CD4-positive, CD25-positive, alpha-beta regulatory T cell (primary cell): ENCODE measurements around the gene PARD3. TPM values are rescaled to one million over a fixed set of nuclear protein-coding genes. Genes with fewer than 3 reads are reported as not detected.

Experiments used
- ATAC-seq, 2 donors: fragments of 150-1000 bp; cut with Tn5 transposase; one replicate each; pipeline ENCODE4 v1.10.0; 2021; ENCODE audit warnings: low read depth in 2 of 2, moderate number of reproducible peaks in 2 of 2, moderate library complexity in 1 of 2
- DNase-seq, 3 donors: peaks; one replicate each; pipeline versions ENCODE4 v3.0.0 to v3.0.0-alpha.2; 2012 to 2022; ENCODE audit warnings: mixed read lengths in 1 of 3
- H3K27ac ChIP-seq: one replicate; pipeline ENCODE4 v1.7.0; 2013; ENCODE audit warnings: mild to moderate bottlenecking, low read length; ENCODE audit not compliant: insufficient read depth, poor library complexity, severe bottlenecking
- H3K27me3 ChIP-seq: one replicate; pipeline ENCODE4 v1.7.0; 2013; ENCODE audit warnings: low read length; ENCODE audit not compliant: control insufficient read depth, insufficient read depth
- H3K36me3 ChIP-seq: one replicate; pipeline ENCODE4 v1.7.0; 2013; ENCODE audit warnings: mild to moderate bottlenecking, low read length, moderate library complexity; ENCODE audit not compliant: control insufficient read depth, insufficient read depth
- H3K4me1 ChIP-seq: 2 replicates; pipeline ENCODE4 v1.7.0; 2013; ENCODE audit warnings: mild to moderate bottlenecking, low read length; ENCODE audit not compliant: insufficient read depth, control insufficient read depth, poor library complexity, severe bottlenecking
- H3K4me3 ChIP-seq: one replicate; pipeline ENCODE4 v1.7.0; 2013; ENCODE audit warnings: low read depth, mild to moderate bottlenecking, low read length, moderate library complexity
- H3K9me3 ChIP-seq, 2 experiments: 1 replicate in 1 of 2; 2 replicates in 1 of 2; pipeline ENCODE4 v1.7.0; 2013; ENCODE audit warnings: low read length in 2 of 2, mild to moderate bottlenecking in 1 of 2, moderate library complexity in 1 of 2; ENCODE audit not compliant: control insufficient read depth in 2 of 2
- H3K27ac Mint-ChIP-seq, 3 donors: one replicate each; pipeline ENCODE4 v1.8.0; 2020 to 2022; ENCODE audit warnings: mild to moderate bottlenecking in 3 of 3, mixed read lengths in 3 of 3, moderate library complexity in 2 of 3
- H3K27me3 Mint-ChIP-seq: one replicate; pipeline ENCODE4 v1.8.0; 2022; ENCODE audit warnings: mild to moderate bottlenecking, mixed read lengths
- H3K36me3 Mint-ChIP-seq: one replicate; pipeline ENCODE4 v1.8.0; 2020; ENCODE audit warnings: mixed read lengths
- H3K4me1 Mint-ChIP-seq, 4 donors: one replicate each; pipeline ENCODE4 v1.8.0; 2020 to 2022; ENCODE audit warnings: mixed read lengths in 4 of 4, mild to moderate bottlenecking in 1 of 4
- H3K4me3 Mint-ChIP-seq, 4 donors: one replicate each; pipeline ENCODE4 v1.8.0; 2020 to 2022; ENCODE audit warnings: mild to moderate bottlenecking in 4 of 4, mixed read lengths in 4 of 4, moderate library complexity in 3 of 4
- H3K9me3 Mint-ChIP-seq, 7 donors: one replicate each; pipeline ENCODE4 v1.8.0; 2020 to 2022; ENCODE audit warnings: mixed read lengths in 7 of 7, mild to moderate bottlenecking in 3 of 7, moderate library complexity in 2 of 7
- polyA plus RNA-seq, 4 donors: library from polyadenylated mRNA; unstranded; fragments of 300-500 nt; fragmentation: Illumina TruSeq; gene quantifications; one replicate each; pipeline ENCODE4 v1.2.3, GENCODE V29; 2021
- total RNA-seq: library from RNA; stranded (reverse); gene quantifications from one replicate; pipeline ENCODE4 v1.2.3, GENCODE V29; 2022

The PARD3 gene
- total and polyA plus RNA-seq, 5 donors from 2014 or later = 0.08 to 0.79 TPM; not detected in 3

GRCh38 chr10:34587002-34587679, 228.0 kb downstream of the PARD3 start:
- no peaks in the 10 kb centered on the region for H3K4me1 ChIP-seq
- DNase-seq (no peak), ATAC-seq (no peak)
- H3K27ac Mint-ChIP-seq = no peak overlapping the region
- no peaks in the 10 kb centered on the region for H3K36me3 Mint-ChIP-seq
- no peak overlapping the region for H3K4me3 Mint-ChIP-seq
- no peaks in the 10 kb centered on the region for H3K27me3 ChIP-seq
- no peak overlapping the region for H3K27ac ChIP-seq
- H3K36me3 ChIP-seq = no peaks in the 10 kb centered on the region
- no peaks in the 10 kb centered on the region for H3K9me3 ChIP-seq
- no peak overlapping the region for H3K4me3 ChIP-seq
- H3K9me3 Mint-ChIP-seq = no peaks in the 10 kb centered on the region
- H3K4me1 Mint-ChIP-seq = no peaks in the 10 kb centered on the region
- peaks cover 4% of the 10 kb centered on the region for H3K27me3 Mint-ChIP-seq

- Histone ChIP-seq H3K36me3 (no peaks in the 10 kb centered on the region), H3K27ac (no peak overlapping the region), H3K27me3 (no peaks in the 10 kb centered on the region), H3K4me3 (no peak overlapping the region), H3K4me1 (no peaks in the 10 kb centered on the region), H3K9me3 (no peaks in the 10 kb centered on the region)
- ATAC-seq (no peak), DNase-seq (no peak)
- no peaks in the 10 kb centered on the region for H3K9me3 Mint-ChIP-seq
- H3K27ac Mint-ChIP-seq = no peak overlapping the region
- no peak overlapping the region for H3K4me3 Mint-ChIP-seq
- no peaks in the 10 kb centered on the region for H3K36me3 Mint-ChIP-seq
- H3K27me3 Mint-ChIP-seq = peaks cover 4% of the 10 kb centered on the region
- H3K4me1 Mint-ChIP-seq = no peaks in the 10 kb centered on the region
Measured at GRCh38 chr10:34585422-34586112, 229.5 kb downstream of the PARD3 start.

GRCh38 chr10:34584164-34584563, 230.9 kb downstream of the PARD3 start:
- Mint-ChIP-seq H3K4me3 (no peak overlapping the region), H3K27ac (no peak overlapping the region), H3K4me1 (no peaks in the 10 kb centered on the region), H3K9me3 (no peaks in the 10 kb centered on the region), H3K27me3 (peaks cover 4% of the 10 kb centered on the region), H3K36me3 (no peaks in the 10 kb centered on the region)
- Histone ChIP-seq H3K27me3 (no peaks in the 10 kb centered on the region), H3K4me3 (no peak overlapping the region), H3K36me3 (no peaks in the 10 kb centered on the region), H3K27ac (no peak overlapping the region), H3K4me1 (no peaks in the 10 kb centered on the region), H3K9me3 (no peaks in the 10 kb centered on the region)
- no peak for DNase-seq
- ATAC-seq = no peak

- Mint-ChIP-seq H3K27me3 (peaks cover 4% of the 10 kb centered on the region), H3K4me3 (no peak overlapping the region), H3K9me3 (no peaks in the 10 kb centered on the region), H3K27ac (no peak overlapping the region), H3K4me1 (no peaks in the 10 kb centered on the region), H3K36me3 (no peaks in the 10 kb centered on the region)
- H3K27ac ChIP-seq = no peak overlapping the region
- H3K4me1 ChIP-seq = no peaks in the 10 kb centered on the region
- H3K4me3 ChIP-seq = no peak overlapping the region
- H3K9me3 ChIP-seq = no peaks in the 10 kb centered on the region
- ATAC-seq = no peak
- no peaks in the 10 kb centered on the region for H3K36me3 ChIP-seq
- no peaks in the 10 kb centered on the region for H3K27me3 ChIP-seq
- DNase-seq = no peak
Measured at GRCh38 chr10:34581801-34582532, 233.1 kb downstream of the PARD3 start.

GRCh38 chr10:34580643-34581042, 234.5 kb downstream of the PARD3 start:
- Mint-ChIP-seq H3K9me3 (no peaks in the 10 kb centered on the region), H3K4me3 (no peak overlapping the region), H3K27me3 (peaks cover 4% of the 10 kb centered on the region), H3K4me1 (no peaks in the 10 kb centered on the region), H3K27ac (no peak overlapping the region), H3K36me3 (no peaks in the 10 kb centered on the region)
- ATAC-seq (no peak), DNase-seq (no peak)
- Histone ChIP-seq H3K9me3 (no peaks in the 10 kb centered on the region), H3K27me3 (no peaks in the 10 kb centered on the region), H3K4me3 (no peak overlapping the region), H3K27ac (no peak overlapping the region), H3K4me1 (no peaks in the 10 kb centered on the region), H3K36me3 (no peaks in the 10 kb centered on the region)

GRCh38 chr10:34580214-34580613, 234.9 kb downstream of the PARD3 start:
- H3K27me3 ChIP-seq = no peaks in the 10 kb centered on the region
- no peaks in the 10 kb centered on the region for H3K9me3 Mint-ChIP-seq
- no peak overlapping the region for H3K27ac ChIP-seq
- H3K27ac Mint-ChIP-seq = no peak overlapping the region
- ATAC-seq = no peak
- H3K4me1 ChIP-seq = no peaks in the 10 kb centered on the region
- H3K9me3 ChIP-seq = no peaks in the 10 kb centered on the region
- no peak for DNase-seq
- H3K27me3 Mint-ChIP-seq = peaks cover 4% of the 10 kb centered on the region
- no peaks in the 10 kb centered on the region for H3K36me3 ChIP-seq
- no peak overlapping the region for H3K4me3 Mint-ChIP-seq
- no peak overlapping the region for H3K4me3 ChIP-seq
- H3K36me3 Mint-ChIP-seq = no peaks in the 10 kb centered on the region
- H3K4me1 Mint-ChIP-seq = no peaks in the 10 kb centered on the region

GRCh38 chr10:34578468-34578867, 236.6 kb downstream of the PARD3 start:
- DNase-seq (no peak), ATAC-seq (no peak)
- Mint-ChIP-seq H3K36me3 (no peaks in the 10 kb centered on the region), H3K27me3 (peaks cover 3% of the 10 kb centered on the region), H3K27ac (no peak overlapping the region), H3K4me1 (no peaks in the 10 kb centered on the region), H3K9me3 (no peaks in the 10 kb centered on the region), H3K4me3 (no peak overlapping the region)
- Histone ChIP-seq H3K27me3 (no peaks in the 10 kb centered on the region), H3K9me3 (no peaks in the 10 kb centered on the region), H3K4me3 (no peak overlapping the region), H3K4me1 (no peaks in the 10 kb centered on the region), H3K27ac (no peak overlapping the region), H3K36me3 (no peaks in the 10 kb centered on the region)
